SK-N-MC (cell line): ENCODE data around the gene GEMIN7.

Source experiments
- EZH2 ChIP-seq: fragments of 200-600 bp; sonication (generic); IDR thresholded peaks from one replicate; pipeline ENCODE4 v1.6.1; 2017; ENCODE audit warnings: antibody characterized with exemption
- POLR2AphosphoS5 ChIP-seq: IDR thresholded peaks from 2 replicates; pipeline ENCODE4 v1.6.1; 2012; ENCODE audit warnings: mild to moderate bottlenecking, low read depth, low read length, borderline replicate concordance

DNA sequence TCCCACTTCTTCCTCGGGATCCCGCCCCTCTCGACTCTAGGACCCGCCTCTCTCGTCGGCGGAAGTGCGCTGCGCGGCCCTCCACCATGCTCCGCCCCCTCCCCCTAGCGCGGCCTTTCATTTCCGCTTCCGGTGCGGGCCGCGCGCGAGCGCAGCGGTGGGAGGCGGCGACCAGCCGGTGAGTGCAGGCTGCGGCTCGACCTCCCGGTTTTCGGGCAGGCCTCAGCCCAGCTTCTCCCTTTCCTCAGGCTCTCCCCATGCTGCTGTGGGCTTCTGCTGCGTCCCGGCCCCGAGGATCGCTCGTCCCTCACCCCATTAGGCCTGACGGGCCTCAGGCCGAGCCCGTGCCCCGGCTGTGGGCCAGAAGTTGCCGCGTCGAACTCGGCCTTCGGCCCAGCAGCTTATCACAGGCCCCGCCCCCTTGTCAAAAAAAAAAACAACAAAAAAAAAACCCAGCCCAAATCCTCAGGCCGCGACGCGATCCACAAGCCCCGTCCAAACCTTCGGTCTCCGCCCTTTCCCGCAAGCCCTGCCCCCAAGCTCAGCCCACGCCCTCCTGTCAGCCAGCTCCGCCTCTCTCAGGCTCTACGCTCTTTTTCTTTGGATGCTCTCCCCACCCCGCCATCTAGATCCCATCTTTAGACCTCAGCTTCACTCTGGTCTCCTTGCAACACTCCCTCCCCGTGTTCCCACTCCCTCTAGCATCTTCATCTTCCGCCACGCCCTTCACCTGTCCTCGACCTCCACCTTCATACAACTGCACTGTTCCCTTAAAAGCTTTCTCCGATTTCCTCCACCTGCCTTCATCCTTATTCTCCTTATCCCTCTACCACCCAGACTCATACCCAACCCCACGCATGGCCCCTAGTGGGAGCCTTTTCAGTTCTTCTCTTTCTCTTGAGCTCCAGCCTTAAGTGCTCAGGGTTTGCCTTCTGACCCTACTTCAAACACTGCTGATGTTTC is 39.8 kb upstream of the GEMIN7 start, which contains the start of gene CLASRP:
- TF ChIP-seq POLR2AphosphoS5 (peak; percentile 97), EZH2 (no peak)
